Heart right ventricle (tissue), 16 donors: Measurements from ENCODE around the gene CAMK4. TPM values are rescaled to one million over a fixed set of nuclear protein-coding genes. Genes with fewer than 3 reads are reported as not detected.

Source experiments
- ATAC-seq, 8 donors: fragments of 200-7000 bp; cut with Tn5 transposase; one replicate each; pipeline ENCODE4 v1.9.1; 2020; ENCODE audit warnings: mild to moderate bottlenecking in 8 of 8, moderate library complexity in 8 of 8, moderate number of reproducible peaks in 1 of 8
- DNase-seq, 2 donors: peaks; one replicate each; pipeline ENCODE4 v3.0.0-alpha.2; 2020
- H3K27ac ChIP-seq, 10 donors: fragments of 200-600 bp; sonication (generic) in 2 of 10; one replicate each; pipeline versions ENCODE4 v1.5.0 to v1.8.0; 2020 to 2022; ENCODE audit warnings: mild to moderate bottlenecking in 3 of 10
- H3K27me3 ChIP-seq, 7 donors: fragments of 200-600 bp; one replicate each; pipeline ENCODE4 v1.8.0; 2021 to 2022; ENCODE audit warnings: mild to moderate bottlenecking in 2 of 7
- H3K36me3 ChIP-seq, 9 donors: fragments of 200-600 bp; sonication (generic) in 1 of 9; one replicate each; pipeline versions ENCODE4 v1.5.0 to v1.8.0; 2020 to 2022; ENCODE audit warnings: mild to moderate bottlenecking in 2 of 9
- H3K4me1 ChIP-seq, 9 donors: fragments of 200-600 bp; sonication (generic) in 1 of 9; one replicate each; pipeline versions ENCODE4 v1.5.0 to v1.8.0; 2020 to 2022; ENCODE audit warnings: mild to moderate bottlenecking in 4 of 9
- H3K4me3 ChIP-seq, 10 donors: fragments of 200-600 bp; sonication (generic) in 2 of 10; one replicate each; pipeline versions ENCODE4 v1.5.0 to v1.8.0; 2020 to 2022; ENCODE audit warnings: mild to moderate bottlenecking in 7 of 10, moderate library complexity in 2 of 10
- H3K9me3 ChIP-seq, 11 donors: fragments of 200-600 bp in 10 of 11; sonication (generic) in 2 of 11; one replicate each; pipeline versions ENCODE4 v1.5.0 to v1.8.0; 2013 to 2022; ENCODE audit warnings: mild to moderate bottlenecking in 2 of 11, control low read depth in 1 of 11, moderate library complexity in 1 of 11
- CTCF ChIP-seq, 9 donors: fragments of 200-600 bp; sonication (generic) in 2 of 9; IDR thresholded peaks; one replicate each; pipeline versions ENCODE4 v1.5.0 to v1.8.0; 2021 to 2022; ENCODE audit warnings: antibody characterized with exemption in 9 of 9, mild to moderate bottlenecking in 5 of 9, moderate library complexity in 1 of 9
- WGBS, 2 donors: extraction: QIAGEN DNeasy Blood & Tissue Kit; methylation state at CpG; one replicate each; pipeline ENCODE4 v1.1.7; 2013; ENCODE audit warnings: inconsistent platforms in 1 of 2; 5-methylcytosine and 5-hydroxymethylcytosine counted together
- intact Hi-C, 10 donors: fragments of 100-400 bp; cut with DNase I; formaldehyde crosslinking; loops; one replicate each; pipeline versions ENCODE4 v1.11.1 to v1.14.2; 2022
- polyA plus RNA-seq, 2 donors: library from polyadenylated mRNA; stranded (reverse); fragments of 200-250 nt; gene quantifications; one replicate each; pipeline ENCODE4 v1.2.3, GENCODE V29; 2013
- total RNA-seq, 10 donors: library from RNA; stranded (reverse); fragmentation: NEBNext Ultra II Directional in 3 of 10; extraction: Animal tissue kit (Norgen Biotek cat#: 25700) in 3 of 10; gene quantifications; one replicate each; pipeline versions ENCODE4 v1.2.1 to v1.2.4, GENCODE V29; 2021 to 2023
- donor health status: Arrhythmogenic right ventricular cardiomyopathy.
- donor health status: ischemic (EF 13 %, LVEDD 7.1; RV severe dilation, severe dysfunction).
- donor health status: healthy with polysubstance abuse.
- donor health status: DM: no; HTN: yes; CAD: no.
- donor health status: DM: no; HTN: no; CAD: no.
- donor health status: ischemic (EF 25% LVEDD 6.9; RV normal size, moderate dysfunction).
- donor health status: ischemic (EF 25% LVEDD 5.7; RV mildly dilated, moderate dysfunction).
- donor health status: healthy.
- donor health status: DM: yes; HTN: yes; CAD: no.
- donor health status: Ischemic cardiomyopathy.
- donor health status: ischemic (EF 35%, LVEDD 5.7; RV mildly dilated, moderate dysfunction).
- donor health status: nonischemic (EF 11% LVEDD 7.7; RV severe dilation, severe dysfunction).
- donor health status: DM: yes; HTN: yes; CAD: no.
- donor health status: PGD.
- donor health status: ischemic (EF 29% LVEDD 5.4; RV normal size, mild dysfunction).
- donor health status: nonischemic (EF 23%, LVEDD 6.1; RV moderate dilation, normal function).

The CAMK4 gene
- total and polyA plus RNA-seq, 12 donors, result 0.02 to 2.0 (median 0.34) TPM; not detected in 1

- H3K27me3 ChIP-seq, result no peaks in the 10 kb centered on the region
- H3K4me1 ChIP-seq, result peaks cover 0 to 10% (median 0%) of the 10 kb centered on the region in 9 donors
- intact Hi-C loops, result no loop called here
- peak in 1 of 8 donors; percentile 46 for ATAC-seq
- peak in 1 of 9 donors; percentile 12 for TF ChIP-seq CTCF (IDR thresholded peaks at IDR 0.05)
- DNase-seq, result no peak
- H3K27ac ChIP-seq, result no peak overlapping the region
- no peaks in the 10 kb centered on the region for H3K36me3 ChIP-seq
- no peak overlapping the region for H3K4me3 ChIP-seq
- WGBS, 2 donors, result 62 to 78% methylated on average over 2 of the region's 2 CpGs
- H3K9me3 ChIP-seq, result peaks cover 0 to 9% (median 0%) of the 10 kb centered on the region in 11 donors
Observed at GRCh38 chr5:111469903-111470302, 245.7 kb downstream of the CAMK4 start.

GRCh38 chr5:111472096-111472495, 247.9 kb downstream of the CAMK4 start:
- no peak for ATAC-seq
- H3K4me3 ChIP-seq, result no peak overlapping the region
- intact Hi-C loops, result no loop called here
- H3K36me3 ChIP-seq, result no peaks in the 10 kb centered on the region
- WGBS, 2 donors, result 91 to 94% methylated on average over 3 of the region's 3 CpGs
- no peak for DNase-seq
- no peak overlapping the region for H3K27ac ChIP-seq
- no peaks in the 10 kb centered on the region for H3K27me3 ChIP-seq
- no peak for TF ChIP-seq CTCF (IDR thresholded peaks at IDR 0.05)
- H3K4me1 ChIP-seq, result peaks cover 0 to 10% (median 0%) of the 10 kb centered on the region in 9 donors
- no peaks in the 10 kb centered on the region for H3K9me3 ChIP-seq

GRCh38 chr5:111472579-111472978, 248.4 kb downstream of the CAMK4 start:
- WGBS, 2 donors, result 46 to 53% methylated on average over 3 of the region's 3 CpGs

GRCh38 chr5:111478266-111478665, 254.1 kb downstream of the CAMK4 start:
- H3K27me3 ChIP-seq, result peaks cover 0 to 6% (median 0%) of the 10 kb centered on the region in 7 donors
- H3K4me3 ChIP-seq, result no peak overlapping the region
- no peaks in the 10 kb centered on the region for H3K36me3 ChIP-seq
- H3K27ac ChIP-seq, result no peak overlapping the region
- WGBS, 2 donors, result 77 to 84% methylated on average over 1 of the region's 1 CpG
- no peaks in the 10 kb centered on the region for H3K9me3 ChIP-seq
- DNase-seq (no peak), ATAC-seq (no peak)
- intact Hi-C loops, result no loop called here
- H3K4me1 ChIP-seq, result no peaks in the 10 kb centered on the region
- TF ChIP-seq CTCF (IDR thresholded peaks at IDR 0.05), result peak in 4 of 9 donors; percentile 4 to 24 (median 12)

More at GRCh38 chr5:111472579-111472978, 248.4 kb downstream of the CAMK4 start:
- H3K4me1 ChIP-seq, result peaks cover 0 to 10% (median 0%) of the 10 kb centered on the region in 9 donors
- TF ChIP-seq CTCF (IDR thresholded peaks at IDR 0.05), result no peak
- H3K36me3 ChIP-seq, result no peaks in the 10 kb centered on the region
- no peak overlapping the region for H3K4me3 ChIP-seq
- DNase-seq, result no peak
- no peak overlapping the region for H3K27ac ChIP-seq
- intact Hi-C loops, result no loop called here
- H3K9me3 ChIP-seq, result no peaks in the 10 kb centered on the region
- peak in 1 of 8 donors; percentile 65 for ATAC-seq
- no peaks in the 10 kb centered on the region for H3K27me3 ChIP-seq
